Measurements from ENCODE around the gene ARL13A. TPM values are rescaled to one million over a fixed set of nuclear protein-coding genes. Genes with fewer than 3 reads are reported as not detected.

The ARL13A gene
- total RNA-seq, 1 donor from 2014 or later, result not detected

DNA sequence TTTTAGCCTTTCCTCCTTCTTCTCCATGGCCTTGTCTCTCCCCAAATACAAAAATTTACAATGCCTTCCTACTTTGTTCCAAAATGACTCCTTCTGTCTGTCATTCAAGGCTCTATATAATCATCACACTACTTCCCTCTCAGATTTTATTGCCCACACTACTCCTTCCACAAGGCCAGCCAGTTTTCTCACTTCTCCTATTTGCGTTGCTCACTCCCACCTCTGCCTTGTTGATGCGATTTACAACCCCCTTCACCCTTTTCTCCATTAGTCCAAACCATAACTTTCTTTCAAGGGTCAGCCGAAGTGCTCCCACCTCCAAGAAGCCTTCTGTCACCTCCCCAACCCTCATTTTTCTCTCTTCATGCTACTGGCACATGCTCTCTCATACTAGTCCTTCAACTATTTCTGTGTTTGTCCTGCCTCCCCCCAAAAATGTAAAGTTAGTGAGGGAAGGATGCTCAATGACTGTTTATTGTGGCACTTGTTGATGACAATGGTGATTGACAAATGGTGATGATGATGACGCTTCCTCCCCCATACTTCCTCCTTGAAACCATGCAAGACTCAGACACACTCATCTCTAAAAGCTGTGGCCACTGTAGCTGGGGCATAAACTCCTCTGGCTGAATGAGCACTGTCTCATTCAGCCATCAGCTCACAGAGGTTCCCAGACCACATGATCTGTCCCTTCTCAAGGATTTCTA lies 38.1 kb upstream of the ARL13A start:
- no peak overlapping the region for H3K27ac Mint-ChIP-seq (ENCODE audit: unreplicated experiment)
- no peaks in the 10 kb centered on the region for H3K4me1 Mint-ChIP-seq (ENCODE audit: low read depth, unreplicated experiment)
- H3K4me3 Mint-ChIP-seq (ENCODE audit: unreplicated experiment), result no peak overlapping the region
- DNase-seq, result no peak
- peaks cover 1% of the 10 kb centered on the region for H3K27me3 Mint-ChIP-seq (ENCODE audit: unreplicated experiment)
- H3K9me3 Mint-ChIP-seq (ENCODE audit: unreplicated experiment), result no peaks in the 10 kb centered on the region
- TF ChIP-seq, protein P1, sequence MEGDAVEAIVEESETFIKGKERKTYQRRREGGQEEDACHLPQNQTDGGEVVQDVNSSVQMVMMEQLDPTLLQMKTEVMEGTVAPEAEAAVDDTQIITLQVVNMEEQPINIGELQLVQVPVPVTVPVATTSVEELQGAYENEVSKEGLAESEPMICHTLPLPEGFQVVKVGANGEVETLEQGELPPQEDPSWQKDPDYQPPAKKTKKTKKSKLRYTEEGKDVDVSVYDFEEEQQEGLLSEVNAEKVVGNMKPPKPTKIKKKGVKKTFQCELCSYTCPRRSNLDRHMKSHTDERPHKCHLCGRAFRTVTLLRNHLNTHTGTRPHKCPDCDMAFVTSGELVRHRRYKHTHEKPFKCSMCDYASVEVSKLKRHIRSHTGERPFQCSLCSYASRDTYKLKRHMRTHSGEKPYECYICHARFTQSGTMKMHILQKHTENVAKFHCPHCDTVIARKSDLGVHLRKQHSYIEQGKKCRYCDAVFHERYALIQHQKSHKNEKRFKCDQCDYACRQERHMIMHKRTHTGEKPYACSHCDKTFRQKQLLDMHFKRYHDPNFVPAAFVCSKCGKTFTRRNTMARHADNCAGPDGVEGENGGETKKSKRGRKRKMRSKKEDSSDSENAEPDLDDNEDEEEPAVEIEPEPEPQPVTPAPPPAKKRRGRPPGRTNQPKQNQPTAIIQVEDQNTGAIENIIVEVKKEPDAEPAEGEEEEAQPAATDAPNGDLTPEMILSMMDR (IDR thresholded peaks at IDR 0.05; ENCODE audit: partially characterized antibody, unreplicated experiment), result no peak
- H3K36me3 Mint-ChIP-seq (ENCODE audit: unreplicated experiment), result peaks cover 7% of the 10 kb centered on the region

DNA sequence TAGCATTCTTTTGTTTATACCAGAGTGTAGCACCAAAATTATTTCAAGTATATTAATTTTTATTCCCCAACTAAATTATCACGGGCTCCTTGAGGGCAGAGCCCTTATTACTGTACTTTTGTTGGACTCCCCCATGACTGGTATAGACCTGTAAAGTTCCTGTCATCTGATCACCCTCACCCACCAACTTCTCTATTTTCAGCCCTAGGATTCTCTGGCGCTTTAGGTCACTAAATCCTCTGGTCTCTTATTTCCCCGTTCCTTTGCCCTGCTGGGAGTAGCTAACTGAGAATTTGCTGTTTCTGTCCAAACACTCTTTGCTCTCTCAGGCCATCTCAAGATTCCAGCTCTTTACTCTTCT lies 37.6 kb upstream of the ARL13A start:
- Mint-ChIP-seq H3K27ac (ENCODE audit: unreplicated experiment) (no peak overlapping the region), H3K36me3 (ENCODE audit: unreplicated experiment) (peaks cover 7% of the 10 kb centered on the region), H3K4me1 (ENCODE audit: low read depth, unreplicated experiment) (no peaks in the 10 kb centered on the region), H3K9me3 (ENCODE audit: unreplicated experiment) (no peaks in the 10 kb centered on the region), H3K27me3 (ENCODE audit: unreplicated experiment) (peaks cover 1% of the 10 kb centered on the region), H3K4me3 (ENCODE audit: unreplicated experiment) (no peak overlapping the region)
- TF ChIP-seq, protein P1 (IDR thresholded peaks at IDR 0.05; ENCODE audit: partially characterized antibody, unreplicated experiment), result no peak
- no peak for DNase-seq

DNA sequence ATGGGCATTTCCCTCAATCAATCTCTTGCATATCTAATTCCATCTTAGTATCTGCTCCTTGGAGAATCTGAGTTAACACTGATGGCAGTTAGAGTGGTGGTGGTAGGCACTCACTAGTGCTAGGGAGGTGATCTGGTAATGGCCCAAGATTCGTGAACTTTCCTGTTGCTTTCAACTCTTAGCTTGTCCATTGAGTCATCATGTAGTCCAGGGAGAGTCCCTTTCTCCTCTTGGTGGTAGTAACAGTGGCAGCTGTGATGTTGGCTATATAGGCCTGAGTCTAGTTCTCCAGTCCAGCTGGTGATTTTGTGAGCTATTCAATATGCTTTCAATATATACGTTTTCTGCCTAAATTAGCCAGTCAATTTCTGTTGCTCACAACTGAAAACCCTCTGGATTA lies 33.7 kb upstream of the ARL13A start:
- no peak overlapping the region for H3K4me3 Mint-ChIP-seq (ENCODE audit: unreplicated experiment)
- H3K9me3 Mint-ChIP-seq (ENCODE audit: unreplicated experiment), result no peaks in the 10 kb centered on the region
- no peaks in the 10 kb centered on the region for H3K4me1 Mint-ChIP-seq (ENCODE audit: low read depth, unreplicated experiment)
- TF ChIP-seq, protein P1 (IDR thresholded peaks at IDR 0.05; ENCODE audit: partially characterized antibody, unreplicated experiment), result no peak
- H3K27ac Mint-ChIP-seq (ENCODE audit: unreplicated experiment), result no peak overlapping the region
- no peaks in the 10 kb centered on the region for H3K27me3 Mint-ChIP-seq (ENCODE audit: unreplicated experiment)
- peaks cover 7% of the 10 kb centered on the region for H3K36me3 Mint-ChIP-seq (ENCODE audit: unreplicated experiment)
- no peak for DNase-seq

DNA sequence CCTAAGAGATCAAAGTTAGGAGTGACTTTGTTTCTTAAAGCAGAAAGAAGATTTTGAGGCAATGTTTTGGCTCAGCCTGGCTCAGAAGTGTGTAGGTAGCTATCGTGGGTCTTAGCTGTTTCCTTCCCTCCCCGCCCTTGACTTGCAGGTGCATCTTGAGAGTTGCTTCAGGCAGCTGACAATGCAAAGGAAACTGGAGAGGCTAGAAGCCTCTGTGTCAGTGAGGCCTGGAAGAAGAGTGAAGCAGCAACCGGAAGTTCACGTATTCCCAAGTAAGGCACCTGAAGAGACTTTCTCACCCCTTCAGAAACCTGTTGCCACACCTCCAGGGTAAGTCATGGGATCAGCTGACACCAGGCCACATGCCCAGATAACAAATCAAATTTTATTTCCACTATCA lies 30.2 kb upstream of the ARL13A start:
- H3K36me3 Mint-ChIP-seq (ENCODE audit: unreplicated experiment), result no peaks in the 10 kb centered on the region
- H3K4me3 Mint-ChIP-seq (ENCODE audit: unreplicated experiment), result no peak overlapping the region
- TF ChIP-seq, protein P1 (IDR thresholded peaks at IDR 0.05; ENCODE audit: partially characterized antibody, unreplicated experiment), result no peak
- no peaks in the 10 kb centered on the region for H3K4me1 Mint-ChIP-seq (ENCODE audit: low read depth, unreplicated experiment)
- DNase-seq, result no peak
- no peaks in the 10 kb centered on the region for H3K27me3 Mint-ChIP-seq (ENCODE audit: unreplicated experiment)
- H3K27ac Mint-ChIP-seq (ENCODE audit: unreplicated experiment), result no peak overlapping the region
- H3K9me3 Mint-ChIP-seq (ENCODE audit: unreplicated experiment), result no peaks in the 10 kb centered on the region

DNA sequence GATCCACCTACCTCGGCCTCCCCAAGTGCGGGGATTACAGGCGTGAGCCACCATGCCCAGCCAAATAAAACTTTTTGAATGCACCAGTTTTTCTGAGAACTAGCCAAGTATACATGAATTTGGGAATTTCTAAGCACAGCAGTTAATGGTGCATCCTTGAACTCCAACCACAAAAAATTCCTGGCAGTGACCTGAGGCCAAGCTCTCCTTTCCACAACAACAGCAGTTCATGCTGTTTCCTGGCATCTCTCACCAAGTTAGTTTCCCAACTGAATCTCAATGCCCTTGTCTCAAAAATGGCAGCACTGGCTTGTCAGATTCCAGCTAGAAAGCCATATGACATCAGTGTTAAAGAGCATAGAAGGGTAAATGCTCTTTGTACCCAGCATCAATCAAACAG lies 24.9 kb upstream of the ARL13A start:
- H3K9me3 Mint-ChIP-seq (ENCODE audit: unreplicated experiment), result no peaks in the 10 kb centered on the region
- TF ChIP-seq, protein P1 (IDR thresholded peaks at IDR 0.05; ENCODE audit: partially characterized antibody, unreplicated experiment), result no peak

More for the DNA sequence above, 24.9 kb upstream of the ARL13A start:
- H3K4me1 Mint-ChIP-seq (ENCODE audit: low read depth, unreplicated experiment), result peaks cover 4% of the 10 kb centered on the region
- H3K4me3 Mint-ChIP-seq (ENCODE audit: unreplicated experiment), result no peak overlapping the region
- no peak overlapping the region for H3K27ac Mint-ChIP-seq (ENCODE audit: unreplicated experiment)
- no peaks in the 10 kb centered on the region for H3K27me3 Mint-ChIP-seq (ENCODE audit: unreplicated experiment)
- DNase-seq, result no peak
- H3K36me3 Mint-ChIP-seq (ENCODE audit: unreplicated experiment), result no peaks in the 10 kb centered on the region

Measured in glutamatergic neuron (in vitro differentiated cells).